Measurements from ENCODE around the gene PCDHGA3. TPM values are rescaled to one million over a fixed set of nuclear protein-coding genes. Genes with fewer than 3 reads are reported as not detected.

PCDHGA3 gene
- 0.04 TPM for polyA plus RNA-seq (2013, experiment 1 of 2)
- polyA plus RNA-seq (2013, experiment 2 of 2) = 0.06 TPM

DNA sequence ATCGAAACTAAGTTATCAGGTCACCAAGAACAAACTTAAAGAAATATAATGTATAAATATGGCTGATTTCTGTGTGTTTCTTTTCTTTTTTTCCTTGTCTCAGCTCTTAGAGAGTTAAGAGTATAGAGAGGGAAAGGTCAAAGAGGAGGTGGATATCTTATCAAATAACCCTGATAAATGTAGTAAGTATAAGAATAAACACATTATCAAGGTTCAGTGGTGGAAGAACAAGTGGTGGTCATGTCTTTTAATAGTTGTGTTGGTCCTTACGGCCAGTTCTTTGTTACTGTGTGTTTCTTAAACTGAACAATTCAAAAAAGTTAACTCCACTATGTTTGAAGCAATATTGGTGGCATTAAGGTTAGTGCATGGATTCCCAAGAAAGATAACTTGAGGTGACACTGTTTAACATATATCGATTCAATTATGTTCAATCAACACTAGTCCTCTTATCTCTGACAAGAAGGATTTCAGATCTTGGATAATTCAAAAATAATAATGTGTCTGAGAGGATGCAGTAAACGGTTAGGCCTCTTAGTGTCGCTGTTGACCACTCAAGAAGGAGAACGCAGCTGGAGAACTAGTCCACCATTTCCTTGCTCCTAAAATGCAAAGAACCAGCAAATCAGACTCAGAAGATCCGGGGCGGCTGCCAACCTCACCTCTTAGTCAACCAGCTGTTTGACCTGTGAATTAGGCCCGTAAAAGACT lies at the start of gene PCDHGA3:
Gene PCDHGA3 (plus strand): TSS at position 588 of the 711 bp plus-strand sequence. CDS start 205 bp downstream, outside the sequence.
- Histone ChIP-seq H3K4me3 (ENCODE audit: low read length in 2 of 2) (peak within 1 kb of the TSS in 1 of 2 donors; percentile 25), H4K91ac (ENCODE audit: low read depth, low read length, poor library complexity) (no peak within 1 kb of the TSS), H3K23ac (ENCODE audit: low read depth, low read length, poor library complexity) (no peak within 1 kb of the TSS), H3K4me1 (ENCODE audit: control insufficient read depth in 2 of 2, insufficient read depth in 1 of 2, low read depth in 1 of 2, low read length in 2 of 2) (no peaks in the 10 kb centered on the region), H3K4me2 (ENCODE audit: insufficient read depth, low read length, poor library complexity, severe bottlenecking) (no peak within 1 kb of the TSS), H3K9ac (ENCODE audit: low read depth, low read length, poor library complexity) (no peak within 1 kb of the TSS), H2BK12ac (ENCODE audit: low read length) (no peak within 1 kb of the TSS), H2BK5ac (ENCODE audit: low read length) (no peak within 1 kb of the TSS), H2BK15ac (ENCODE audit: low read length) (no peak within 1 kb of the TSS), H3K36me3 (replicated peaks in 1 of 2; ENCODE audit: control insufficient read depth in 2 of 2, insufficient read depth in 2 of 2, low read length in 2 of 2) (no peaks in the 10 kb centered on the region), H3K14ac (ENCODE audit: low read length) (no peak within 1 kb of the TSS), H3K4ac (ENCODE audit: low read length) (no peak within 1 kb of the TSS), H3K79me1 (ENCODE audit: low read depth, low read length) (no peaks in the 10 kb centered on the region), H2AFZ (ENCODE audit: low read length) (peak within 1 kb of the TSS; percentile 54), H4K8ac (ENCODE audit: low read depth, low read length) (no peak within 1 kb of the TSS), H3K18ac (ENCODE audit: low read length) (no peak within 1 kb of the TSS), H3K27me3 (ENCODE audit: control insufficient read depth in 3 of 3, insufficient read depth in 3 of 3, low read depth in 1 of 3, low read length in 3 of 3) (no peaks in the 10 kb centered on the region), H2BK120ac (ENCODE audit: low read depth, low read length) (no peak within 1 kb of the TSS), H3K9me3 (replicated peaks in 1 of 2; ENCODE audit: control insufficient read depth in 2 of 2, insufficient read depth in 1 of 2, low read depth in 1 of 2, low read length in 2 of 2) (peaks cover 20 to 32% of the 10 kb centered on the region in 2 donors), H3K27ac (replicated peaks; ENCODE audit: low read length) (no peak within 1 kb of the TSS), H2AK5ac (ENCODE audit: low read depth, low read length) (no peak within 1 kb of the TSS)
- no peak for DNase-seq (ENCODE audit: low spot score)
- WGBS, 2 donors (ENCODE audit: extremely low coverage in 2 of 2, insufficient read length in 2 of 2, insufficient replicate concordance in 1 of 2) = no CpG with 5 or more reads among the region's 9 CpGs

DNA sequence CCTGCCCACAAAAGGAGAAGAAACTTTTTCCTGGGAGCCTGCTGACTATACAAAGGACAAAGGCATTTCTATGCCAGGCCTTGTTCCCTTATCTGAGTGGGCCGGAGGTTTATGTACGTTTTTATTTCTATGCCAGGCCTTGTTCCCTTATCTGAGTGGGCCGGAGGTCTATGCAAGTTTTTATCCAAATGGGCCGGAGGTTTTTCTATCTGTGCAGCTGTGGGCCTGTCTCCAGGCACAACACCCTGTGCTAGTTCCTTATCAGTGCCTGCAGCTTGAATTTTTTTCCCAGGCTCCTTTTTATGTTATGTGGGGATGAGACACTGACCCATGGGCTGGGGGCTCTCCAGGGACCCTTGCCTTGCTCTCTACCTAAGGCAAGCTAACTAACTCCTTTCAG lies 45.3 kb upstream of the PCDHGA3 start:
- WGBS, 2 donors (ENCODE audit: extremely low coverage in 2 of 2, insufficient read length in 2 of 2, insufficient replicate concordance in 1 of 2) = no CpG with 5 or more reads among the region's 4 CpGs
- DNase-seq (ENCODE audit: low spot score) = no peak
- H3K23ac ChIP-seq (ENCODE audit: low read depth, low read length, poor library complexity) = no peak overlapping the region

DNA sequence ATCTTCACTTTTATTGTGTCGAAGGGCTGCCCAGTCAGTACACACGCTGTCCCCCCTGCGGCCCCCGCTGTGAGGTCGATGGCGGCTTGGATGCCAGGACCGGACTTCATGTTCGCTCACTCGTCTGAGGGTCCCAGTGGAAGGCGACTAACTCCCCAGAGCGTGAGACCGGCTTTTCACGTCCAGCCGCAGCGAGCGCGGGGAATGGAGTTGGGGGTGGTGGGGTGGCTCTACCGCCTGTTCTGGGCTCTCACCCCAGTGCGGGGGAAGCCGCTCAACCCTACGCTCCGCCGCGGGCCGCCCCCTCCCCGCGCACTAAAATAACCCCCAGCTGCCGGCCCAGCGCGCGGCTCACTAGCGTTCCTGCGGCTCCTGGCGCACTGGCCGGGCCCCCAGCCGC lies 39.9 kb upstream of the PCDHGA3 start, which contains the start of gene SLC25A2:
Gene SLC25A2 (minus strand): TSS at position 294 of the 400 bp plus-strand sequence. CDS start 184 bp downstream, at position 110.
- H3K14ac ChIP-seq (ENCODE audit: low read length) = no peak within 1 kb of the TSS
- H2BK120ac ChIP-seq (ENCODE audit: low read depth, low read length) = no peak within 1 kb of the TSS
- H3K9me3 ChIP-seq (replicated peaks in 1 of 2; ENCODE audit: control insufficient read depth in 2 of 2, insufficient read depth in 1 of 2, low read depth in 1 of 2, low read length in 2 of 2) = peaks cover 22 to 54% of the 10 kb centered on the region in 2 donors
- no peak within 1 kb of the TSS for H2AFZ ChIP-seq (ENCODE audit: low read length)
- H3K18ac ChIP-seq (ENCODE audit: low read length) = no peak within 1 kb of the TSS
- H3K23ac ChIP-seq (ENCODE audit: low read depth, low read length, poor library complexity) = no peak within 1 kb of the TSS
- H3K79me1 ChIP-seq (ENCODE audit: low read depth, low read length) = peaks cover 3% of the 10 kb centered on the region
- no peak within 1 kb of the TSS for H2BK12ac ChIP-seq (ENCODE audit: low read length)
- peaks cover 0 to 2% of the 10 kb centered on the region in 2 donors for H3K36me3 ChIP-seq (replicated peaks in 1 of 2; ENCODE audit: control insufficient read depth in 2 of 2, insufficient read depth in 2 of 2, low read length in 2 of 2)
- no peak within 1 kb of the TSS for H2AK5ac ChIP-seq (ENCODE audit: low read depth, low read length)
- no peak within 1 kb of the TSS for H4K91ac ChIP-seq (ENCODE audit: low read depth, low read length, poor library complexity)
- no peaks in the 10 kb centered on the region for H3K4me1 ChIP-seq (ENCODE audit: control insufficient read depth in 2 of 2, insufficient read depth in 1 of 2, low read depth in 1 of 2, low read length in 2 of 2)
- DNase-seq (ENCODE audit: low spot score) = no peak
- H2BK5ac ChIP-seq (ENCODE audit: low read length) = peak within 1 kb of the TSS; percentile 24
- no peak within 1 kb of the TSS for H3K27ac ChIP-seq (replicated peaks; ENCODE audit: low read length)
- no peaks in the 10 kb centered on the region for H3K27me3 ChIP-seq (ENCODE audit: control insufficient read depth in 3 of 3, insufficient read depth in 3 of 3, low read depth in 1 of 3, low read length in 3 of 3)
- no peak within 1 kb of the TSS for H3K4me3 ChIP-seq (ENCODE audit: low read length in 2 of 2)
- H3K4ac ChIP-seq (ENCODE audit: low read length) = no peak within 1 kb of the TSS
- no peak within 1 kb of the TSS for H4K8ac ChIP-seq (ENCODE audit: low read depth, low read length)
- no peak within 1 kb of the TSS for H2BK15ac ChIP-seq (ENCODE audit: low read length)
- WGBS, 2 donors (ENCODE audit: extremely low coverage in 2 of 2, insufficient read length in 2 of 2, insufficient replicate concordance in 1 of 2) = no CpG with 5 or more reads among the region's 36 CpGs
- H3K9ac ChIP-seq (ENCODE audit: low read depth, low read length, poor library complexity) = no peak within 1 kb of the TSS
- H3K4me2 ChIP-seq (ENCODE audit: insufficient read depth, low read length, poor library complexity, severe bottlenecking) = no peak within 1 kb of the TSS

More for the DNA sequence above, 45.3 kb upstream of the PCDHGA3 start:
- no peak overlapping the region for H3K18ac ChIP-seq (ENCODE audit: low read length)
- no peak overlapping the region for H4K91ac ChIP-seq (ENCODE audit: low read depth, low read length, poor library complexity)
- no peak overlapping the region for H3K4me2 ChIP-seq (ENCODE audit: insufficient read depth, low read length, poor library complexity, severe bottlenecking)
- no peak overlapping the region for H3K27ac ChIP-seq (replicated peaks; ENCODE audit: low read length)
- H3K79me1 ChIP-seq (ENCODE audit: low read depth, low read length) = no peaks in the 10 kb centered on the region
- H2AFZ ChIP-seq (ENCODE audit: low read length) = no peak overlapping the region
- no peak overlapping the region for H4K8ac ChIP-seq (ENCODE audit: low read depth, low read length)
- H3K4ac ChIP-seq (ENCODE audit: low read length) = no peak overlapping the region
- no peak overlapping the region for H2BK120ac ChIP-seq (ENCODE audit: low read depth, low read length)
- H3K9me3 ChIP-seq (replicated peaks in 1 of 2; ENCODE audit: control insufficient read depth in 2 of 2, insufficient read depth in 1 of 2, low read depth in 1 of 2, low read length in 2 of 2) = peaks cover 6 to 23% of the 10 kb centered on the region in 2 donors
- H3K27me3 ChIP-seq (ENCODE audit: control insufficient read depth in 3 of 3, insufficient read depth in 3 of 3, low read depth in 1 of 3, low read length in 3 of 3) = no peaks in the 10 kb centered on the region
- H3K14ac ChIP-seq (ENCODE audit: low read length) = no peak overlapping the region
- no peak overlapping the region for H2BK12ac ChIP-seq (ENCODE audit: low read length)
- H3K4me1 ChIP-seq (ENCODE audit: control insufficient read depth in 2 of 2, insufficient read depth in 1 of 2, low read depth in 1 of 2, low read length in 2 of 2) = no peaks in the 10 kb centered on the region
- H3K4me3 ChIP-seq (ENCODE audit: low read length in 2 of 2) = no peak overlapping the region
- H3K36me3 ChIP-seq (replicated peaks in 1 of 2; ENCODE audit: control insufficient read depth in 2 of 2, insufficient read depth in 2 of 2, low read length in 2 of 2) = no peaks in the 10 kb centered on the region
- H2AK5ac ChIP-seq (ENCODE audit: low read depth, low read length) = no peak overlapping the region
- H3K9ac ChIP-seq (ENCODE audit: low read depth, low read length, poor library complexity) = no peak overlapping the region
- H2BK5ac ChIP-seq (ENCODE audit: low read length) = no peak overlapping the region
- no peak overlapping the region for H2BK15ac ChIP-seq (ENCODE audit: low read length)

DNA sequence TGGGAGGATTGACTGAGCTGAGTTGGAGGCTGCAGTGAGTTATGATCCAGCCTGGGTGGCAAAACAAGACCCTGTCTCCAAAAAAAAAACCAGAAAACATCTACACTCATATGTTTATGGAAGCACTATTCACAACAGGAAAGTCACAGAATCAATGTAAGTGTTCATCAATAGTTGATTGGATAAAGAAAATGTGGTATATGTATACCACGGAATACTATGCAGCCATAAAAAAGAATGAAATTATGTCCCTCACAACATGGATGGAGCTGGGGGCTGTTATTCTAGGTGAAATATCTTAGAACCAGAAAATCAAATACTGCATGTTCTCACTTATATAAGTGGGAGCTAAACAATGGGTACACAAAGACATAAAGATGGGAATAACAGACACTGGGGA lies 37.0 kb upstream of the PCDHGA3 start:
- H4K91ac ChIP-seq (ENCODE audit: low read depth, low read length, poor library complexity) = no peak overlapping the region
- no peak overlapping the region for H3K27ac ChIP-seq (replicated peaks; ENCODE audit: low read length)
- H3K14ac ChIP-seq (ENCODE audit: low read length) = no peak overlapping the region
- H2AK5ac ChIP-seq (ENCODE audit: low read depth, low read length) = no peak overlapping the region
- no peak overlapping the region for H3K9ac ChIP-seq (ENCODE audit: low read depth, low read length, poor library complexity)
- DNase-seq (ENCODE audit: low spot score) = no peak
- no peak overlapping the region for H3K23ac ChIP-seq (ENCODE audit: low read depth, low read length, poor library complexity)
- H3K79me1 ChIP-seq (ENCODE audit: low read depth, low read length) = peaks cover 3% of the 10 kb centered on the region
- H3K4me3 ChIP-seq (ENCODE audit: low read length in 2 of 2) = no peak overlapping the region
- H3K27me3 ChIP-seq (ENCODE audit: control insufficient read depth in 3 of 3, insufficient read depth in 3 of 3, low read depth in 1 of 3, low read length in 3 of 3) = no peaks in the 10 kb centered on the region
- no peak overlapping the region for H3K4ac ChIP-seq (ENCODE audit: low read length)
- no peak overlapping the region for H2BK12ac ChIP-seq (ENCODE audit: low read length)
- peaks cover 24 to 48% of the 10 kb centered on the region in 2 donors for H3K9me3 ChIP-seq (replicated peaks in 1 of 2; ENCODE audit: control insufficient read depth in 2 of 2, insufficient read depth in 1 of 2, low read depth in 1 of 2, low read length in 2 of 2)
- peaks cover 0 to 4% of the 10 kb centered on the region in 2 donors for H3K36me3 ChIP-seq (replicated peaks in 1 of 2; ENCODE audit: control insufficient read depth in 2 of 2, insufficient read depth in 2 of 2, low read length in 2 of 2)
- no peak overlapping the region for H2BK15ac ChIP-seq (ENCODE audit: low read length)
- WGBS, 2 donors (ENCODE audit: extremely low coverage in 2 of 2, insufficient read length in 2 of 2, insufficient replicate concordance in 1 of 2) = no CpG with 5 or more reads among the region's 1 CpG
- H2BK5ac ChIP-seq (ENCODE audit: low read length) = no peak overlapping the region
- H2BK120ac ChIP-seq (ENCODE audit: low read depth, low read length) = no peak overlapping the region
- no peak overlapping the region for H3K18ac ChIP-seq (ENCODE audit: low read length)
- no peak overlapping the region for H4K8ac ChIP-seq (ENCODE audit: low read depth, low read length)
- no peak overlapping the region for H2AFZ ChIP-seq (ENCODE audit: low read length)
- H3K4me1 ChIP-seq (ENCODE audit: control insufficient read depth in 2 of 2, insufficient read depth in 1 of 2, low read depth in 1 of 2, low read length in 2 of 2) = no peaks in the 10 kb centered on the region
- H3K4me2 ChIP-seq (ENCODE audit: insufficient read depth, low read length, poor library complexity, severe bottlenecking) = no peak overlapping the region
